GM12875 (cell line): ENCODE data around the gene TMEM117.

Source experiments
- H3K4me3 ChIP-seq: one replicate; pipeline ENCODE4 v1.5.1; 2011; ENCODE audit warnings: low read depth, low read length, control low read depth
- CTCF ChIP-seq: IDR thresholded peaks from 2 replicates; pipeline ENCODE4 v1.5.1; 2011; ENCODE audit warnings: low read depth, mild to moderate bottlenecking, control low read depth, inconsistent platforms, low read length, moderate library complexity, borderline replicate concordance; ENCODE audit not compliant: insufficient read depth

The TMEM117 gene

GRCh38 chr12:43835656-43836474 is at the start of gene TMEM117:
TMEM117 (plus strand) TSS chr12:43836081.
- H3K4me3 ChIP-seq: peak within 1 kb of the TSS; percentile 82
- no peak for TF ChIP-seq CTCF

- no peak for TF ChIP-seq CTCF
- no peak overlapping the region for H3K4me3 ChIP-seq
Measured at GRCh38 chr12:43786899-43787693, 48.8 kb upstream of the TMEM117 start.

GRCh38 chr12:43789941-43790340 is 45.9 kb upstream of the TMEM117 start:
- TF ChIP-seq CTCF: no peak
- H3K4me3 ChIP-seq: no peak overlapping the region

GRCh38 chr12:43795716-43796280 is 40.1 kb upstream of the TMEM117 start:
- no peak for TF ChIP-seq CTCF
- no peak overlapping the region for H3K4me3 ChIP-seq

- no peak overlapping the region for H3K4me3 ChIP-seq
- no peak for TF ChIP-seq CTCF
Measured at GRCh38 chr12:43797561-43798217, 38.2 kb upstream of the TMEM117 start.

- peak overlapping the region; percentile 99 for H3K4me3 ChIP-seq
- TF ChIP-seq CTCF: no peak
Measured at GRCh38 chr12:43805149-43805859, 30.6 kb upstream of the TMEM117 start.
